Hepatocyte (in vitro differentiated cells): Measurements from ENCODE around the gene FBXW5. TPM values are rescaled to one million over a fixed set of nuclear protein-coding genes. Genes with fewer than 3 reads are reported as not detected.

ENCODE experiments used
- DNase-seq: peaks from one replicate; pipeline ENCODE4 v3.0.0-alpha.2; 2016; ENCODE audit warnings: low spot score
- H2AFZ ChIP-seq: fragments of 200-600 bp; sonication (generic); 2 replicates; pipeline ENCODE4 v1.6.0; 2016; ENCODE audit warnings: antibody characterized with exemption, mild to moderate bottlenecking
- H3K27ac ChIP-seq: fragments of 200-600 bp; sonication (generic); 2 replicates; pipeline ENCODE4 v1.5.1; 2016; ENCODE audit warnings: mild to moderate bottlenecking
- H3K27me3 ChIP-seq: fragments of 200-600 bp; sonication (generic); 2 replicates; pipeline ENCODE4 v1.6.1; 2016
- H3K36me3 ChIP-seq: fragments of 200-600 bp; sonication (generic); replicated peaks from 2 replicates; pipeline ENCODE4 v1.5.1; 2016; ENCODE audit warnings: low read depth; ENCODE audit not compliant: insufficient read depth
- H3K4me1 ChIP-seq: fragments of 200-600 bp; sonication (generic); 2 replicates; pipeline ENCODE4 v1.5.1; 2016; ENCODE audit warnings: mild to moderate bottlenecking, moderate library complexity; ENCODE audit not compliant: insufficient read depth
- H3K4me2 ChIP-seq: fragments of 200-600 bp; sonication (generic); 2 replicates; pipeline ENCODE4 v1.6.0; 2016
- H3K4me3 ChIP-seq: fragments of 200-600 bp; sonication (generic); 2 replicates; pipeline ENCODE4 v1.5.1; 2016; ENCODE audit warnings: mild to moderate bottlenecking
- H3K79me2 ChIP-seq: fragments of 200-600 bp; sonication (generic); 2 replicates; pipeline ENCODE4 v1.6.0; 2017; ENCODE audit warnings: mild to moderate bottlenecking
- H3K9me2 ChIP-seq: fragments of 200-600 bp; sonication (generic); replicated peaks from 2 replicates; pipeline ENCODE4 v1.6.0; 2017; ENCODE audit warnings: mild to moderate bottlenecking; ENCODE audit not compliant: insufficient read depth
- H3K9me3 ChIP-seq: fragments of 200-600 bp; sonication (generic); 2 replicates; pipeline ENCODE4 v1.5.1; 2016; ENCODE audit warnings: low read depth, mild to moderate bottlenecking
- H4K20me1 ChIP-seq: fragments of 200-600 bp; sonication (generic); 2 replicates; pipeline ENCODE4 v1.6.0; 2016; ENCODE audit warnings: mild to moderate bottlenecking; ENCODE audit not compliant: insufficient read depth, poor library complexity, severe bottlenecking
- CTCF ChIP-seq: fragments of 200-600 bp; sonication (generic); IDR thresholded peaks from 2 replicates; pipeline ENCODE4 v1.5.1; 2016; ENCODE audit warnings: antibody characterized with exemption, mild to moderate bottlenecking; ENCODE audit not compliant: poor library complexity
- EZH2 ChIP-seq: fragments of 200-600 bp; sonication (generic); IDR thresholded peaks from 2 replicates; pipeline ENCODE4 v1.6.1; 2016; ENCODE audit warnings: antibody characterized with exemption, mild to moderate bottlenecking, borderline replicate concordance
- EZH2phosphoT487 ChIP-seq: fragments of 200-600 bp; sonication (generic); IDR thresholded peaks from one replicate; pipeline ENCODE4 v1.6.1; 2018; ENCODE audit warnings: antibody characterized with exemption, mild to moderate bottlenecking, low read depth, moderate library complexity; ENCODE audit not compliant: unreplicated experiment, severe bottlenecking
- WGBS: methylation state at CpG from one replicate; pipeline ENCODE4 v1.1.6; 2016; ENCODE audit warnings: low lambda C conversion rate; ENCODE audit errors: missing lambda C conversion rate; 5-methylcytosine and 5-hydroxymethylcytosine counted together
- polyA plus RNA-seq: library from polyadenylated mRNA; unstranded; fragments of >200 nt; fragmentation: Nextera tagmentation; extraction: Ambion mirVana; gene quantifications from 2 replicates; pipeline ENCODE4 v1.2.1, GENCODE V29; 2016
- total RNA-seq: library from RNA; depleted of rRNA; stranded (reverse); fragments of >200 nt; gene quantifications from 2 replicates; pipeline ENCODE4 v1.2.3, GENCODE V29; 2014

Gene FBXW5
- total and polyA plus RNA-seq, 2 experiments from 2014 or later: 141 to 172 TPM

- WGBS: 95% methylated on average over 16 of the region's 16 CpGs
- Histone ChIP-seq H3K9me3 (no peaks in the 10 kb centered on the region), H3K36me3 (no peaks in the 10 kb centered on the region)
These were observed 4.5 kb downstream of the FBXW5 start for GRCh38 chr9:136939996-136940525.

GRCh38 chr9:136939431-136939995 lies 5.0 kb downstream of the FBXW5 start:
- peaks cover 4% of the 10 kb centered on the region for H4K20me1 ChIP-seq
- no peaks in the 10 kb centered on the region for H3K9me3 ChIP-seq
- H3K36me3 ChIP-seq: no peaks in the 10 kb centered on the region
- peaks cover 24% of the 10 kb centered on the region for H3K79me2 ChIP-seq
- DNase-seq: no peak
- H2AFZ ChIP-seq: no peak overlapping the region
- H3K9me2 ChIP-seq: no peaks in the 10 kb centered on the region
- 95% methylated on average over 28 of the region's 28 CpGs for WGBS
- H3K4me2 ChIP-seq: no peak overlapping the region
- TF ChIP-seq CTCF (no peak), EZH2 (no peak), EZH2phosphoT487 (no peak)
- no peaks in the 10 kb centered on the region for H3K27me3 ChIP-seq
- H3K4me1 ChIP-seq: peaks cover 8% of the 10 kb centered on the region
- H3K27ac ChIP-seq: no peak overlapping the region
- H3K4me3 ChIP-seq: no peak overlapping the region

More at GRCh38 chr9:136939996-136940525, 4.5 kb downstream of the FBXW5 start:
- no peak for DNase-seq
- TF ChIP-seq CTCF (no peak), EZH2phosphoT487 (no peak)
- Histone ChIP-seq H3K27ac (no peak overlapping the region), H3K4me1 (peaks cover 12% of the 10 kb centered on the region), H3K4me3 (no peak overlapping the region), H3K4me2 (no peak overlapping the region), H4K20me1 (peaks cover 4% of the 10 kb centered on the region), H3K79me2 (peaks cover 24% of the 10 kb centered on the region), H2AFZ (no peak overlapping the region), H3K27me3 (no peaks in the 10 kb centered on the region), H3K9me2 (no peaks in the 10 kb centered on the region)

- peaks cover 7% of the 10 kb centered on the region for H3K79me2 ChIP-seq
- no peak overlapping the region for H3K4me3 ChIP-seq
- H3K27me3 ChIP-seq: no peaks in the 10 kb centered on the region
- no peaks in the 10 kb centered on the region for H3K9me3 ChIP-seq
- H3K27ac ChIP-seq: no peak overlapping the region
- no peak for DNase-seq
- H2AFZ ChIP-seq: no peak overlapping the region
- WGBS: 93% methylated on average over 15 of the region's 15 CpGs
- TF ChIP-seq CTCF (no peak), EZH2phosphoT487 (no peak), EZH2 (no peak)
- no peaks in the 10 kb centered on the region for H3K4me1 ChIP-seq
- no peaks in the 10 kb centered on the region for H3K36me3 ChIP-seq
- H4K20me1 ChIP-seq: no peaks in the 10 kb centered on the region
- no peak overlapping the region for H3K4me2 ChIP-seq
- H3K9me2 ChIP-seq: no peaks in the 10 kb centered on the region
These were observed 7.1 kb downstream of the FBXW5 start for GRCh38 chr9:136937186-136938001.
